ENCODE results near the gene ACSF2.

The ACSF2 gene

DNA sequence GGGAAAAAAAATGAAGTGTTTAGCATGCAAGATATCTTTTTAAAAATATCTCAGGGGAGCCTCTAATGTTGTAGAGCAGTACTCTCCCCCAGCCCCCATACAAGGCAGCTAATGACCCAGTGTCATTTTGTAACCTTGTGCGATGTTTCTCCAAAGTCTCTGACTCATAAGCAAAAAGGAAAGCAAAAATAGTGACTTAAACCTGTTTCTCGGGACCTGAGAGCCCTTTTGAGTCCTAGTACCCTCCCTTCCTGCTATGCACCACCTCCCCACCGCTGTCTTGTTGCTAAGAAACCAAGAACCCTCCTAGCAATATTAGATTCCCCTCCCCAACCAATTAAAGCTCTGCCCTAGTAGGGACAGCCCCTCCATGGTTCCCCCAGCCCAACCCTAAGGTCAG, 85.0 kb downstream of the ACSF2 start:
- FAIRE-seq: no peak
- peak; percentile 57 for DNase-seq (ENCODE audit: insufficient read length, low spot score)
- TF ChIP-seq POLR2A (IDR thresholded peaks at IDR 0.05; ENCODE audit: low read depth, low read length): no peak

GRCh38 chr17:50513495-50513894, 87.5 kb downstream of the ACSF2 start:
- DNase-seq (ENCODE audit: insufficient read length, low spot score) (no peak), FAIRE-seq (no peak)
- TF ChIP-seq POLR2A (IDR thresholded peaks at IDR 0.05; ENCODE audit: low read depth, low read length): no peak

- DNase-seq (ENCODE audit: insufficient read length, low spot score) (no peak), FAIRE-seq (no peak)
- no peak for TF ChIP-seq POLR2A (IDR thresholded peaks at IDR 0.05; ENCODE audit: low read depth, low read length)
These were observed 88.4 kb downstream of the ACSF2 start for GRCh38 chr17:50514388-50514787.

DNA sequence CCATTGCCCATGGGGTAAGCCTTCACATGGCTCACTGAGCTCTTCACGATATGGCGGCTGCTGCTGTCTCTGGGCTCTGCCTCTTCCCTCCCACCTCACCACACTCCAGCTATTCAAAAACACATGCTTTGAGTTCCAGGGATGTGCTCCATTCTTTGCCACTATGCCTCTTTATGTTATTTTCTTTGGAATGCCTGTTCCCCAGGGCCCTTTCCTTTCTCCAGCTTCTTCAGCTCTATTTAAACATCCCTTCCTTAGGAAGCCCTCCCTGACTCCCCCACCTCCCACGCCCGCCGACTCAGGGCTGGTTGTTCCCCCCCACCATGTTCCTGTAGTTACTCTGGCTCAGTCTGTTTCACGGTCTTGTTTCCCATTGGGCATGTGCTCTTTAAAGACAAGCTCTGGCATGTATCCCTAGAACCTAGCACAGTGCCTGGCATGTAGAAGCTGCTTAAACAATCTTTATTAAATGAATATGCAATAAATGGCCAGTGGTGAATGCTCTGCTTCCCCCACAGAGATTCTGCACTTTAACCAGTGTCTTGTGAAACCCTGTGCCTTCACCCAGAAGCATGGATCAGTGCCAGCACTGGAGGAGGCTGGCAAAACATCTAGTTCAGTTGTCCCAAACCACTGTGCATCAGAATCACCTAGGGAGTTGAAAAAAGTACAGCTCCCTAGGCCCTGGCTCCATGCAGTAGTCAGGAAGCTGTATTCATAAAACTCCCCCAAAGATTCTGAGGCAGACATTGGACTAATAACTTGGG, 89.1 kb downstream of the ACSF2 start:
- DNase-seq (ENCODE audit: insufficient read length, low spot score) (no peak), FAIRE-seq (no peak)
- no peak for TF ChIP-seq POLR2A (IDR thresholded peaks at IDR 0.05; ENCODE audit: low read depth, low read length)

DNA sequence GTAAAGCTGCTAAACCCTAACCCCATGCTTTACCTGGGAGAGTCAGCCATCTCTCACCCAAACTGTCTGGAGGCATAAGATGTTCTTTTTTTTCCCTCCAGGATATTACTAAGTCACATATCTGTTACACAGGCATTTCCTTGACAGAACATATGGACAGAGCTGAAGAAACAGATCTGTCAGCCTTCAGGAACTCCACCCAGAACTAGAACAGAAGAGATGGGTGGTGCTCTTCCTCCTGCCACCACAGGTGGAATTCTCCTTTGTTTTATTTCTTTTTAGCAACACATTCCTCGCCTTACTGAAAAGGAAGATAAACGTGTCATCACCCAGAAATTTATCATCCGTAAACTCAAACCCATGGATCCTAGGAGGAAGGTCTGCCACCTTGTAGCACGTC, 91.0 kb downstream of the ACSF2 start:
- no peak for TF ChIP-seq POLR2A (IDR thresholded peaks at IDR 0.05; ENCODE audit: low read depth, low read length)
- DNase-seq (ENCODE audit: insufficient read length, low spot score) (no peak), FAIRE-seq (no peak)

DNA sequence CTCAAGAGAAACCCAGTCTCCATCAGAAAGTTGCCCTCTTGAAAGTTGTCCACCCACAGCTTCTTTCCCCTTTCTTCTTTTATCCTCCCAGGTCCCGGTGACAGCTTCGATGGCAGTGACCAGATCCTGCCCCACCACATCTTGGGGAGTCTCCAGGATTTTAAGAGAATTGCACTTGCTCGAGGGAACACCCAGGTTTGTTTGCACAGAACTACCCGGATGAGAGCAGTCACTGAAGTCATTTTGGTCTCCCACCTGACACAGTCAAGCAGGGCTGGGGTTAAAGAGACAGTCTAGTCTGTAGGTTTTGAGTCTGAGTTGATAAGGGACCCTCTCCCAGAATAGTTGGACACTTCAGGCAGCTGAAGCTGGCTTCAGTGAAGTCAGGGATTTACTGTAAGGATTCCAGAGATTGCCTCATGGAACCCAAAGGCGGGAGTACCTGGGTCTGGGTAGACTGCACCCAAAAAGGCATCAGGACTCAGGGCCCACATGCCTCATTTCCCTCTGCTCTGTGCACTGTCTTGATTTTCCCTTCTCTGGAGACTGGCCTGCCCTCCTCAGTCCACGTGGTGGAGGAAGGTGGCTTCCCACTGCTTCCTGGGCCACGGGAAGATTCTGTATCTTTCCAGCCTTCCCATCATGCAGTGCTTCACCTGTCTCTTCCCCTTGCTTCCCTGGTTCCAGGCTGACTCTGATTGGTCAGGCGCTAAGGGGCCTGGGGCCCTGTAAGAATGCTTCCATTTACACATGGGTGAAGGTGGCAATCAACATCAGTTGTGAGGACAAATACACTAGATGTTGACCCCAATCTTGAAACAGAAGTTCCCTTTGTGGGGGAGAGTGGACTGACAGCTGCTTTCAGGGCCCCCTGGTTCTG, 91.7 kb downstream of the ACSF2 start:
- DNase-seq (ENCODE audit: insufficient read length, low spot score) (no peak), FAIRE-seq (no peak)
- no peak for TF ChIP-seq POLR2A (IDR thresholded peaks at IDR 0.05; ENCODE audit: low read depth, low read length)

GRCh38 chr17:50518384-50519023, 92.5 kb downstream of the ACSF2 start:
- FAIRE-seq (no peak), DNase-seq (ENCODE audit: insufficient read length, low spot score) (no peak)
- no peak for TF ChIP-seq POLR2A (IDR thresholded peaks at IDR 0.05; ENCODE audit: low read depth, low read length)

DNA sequence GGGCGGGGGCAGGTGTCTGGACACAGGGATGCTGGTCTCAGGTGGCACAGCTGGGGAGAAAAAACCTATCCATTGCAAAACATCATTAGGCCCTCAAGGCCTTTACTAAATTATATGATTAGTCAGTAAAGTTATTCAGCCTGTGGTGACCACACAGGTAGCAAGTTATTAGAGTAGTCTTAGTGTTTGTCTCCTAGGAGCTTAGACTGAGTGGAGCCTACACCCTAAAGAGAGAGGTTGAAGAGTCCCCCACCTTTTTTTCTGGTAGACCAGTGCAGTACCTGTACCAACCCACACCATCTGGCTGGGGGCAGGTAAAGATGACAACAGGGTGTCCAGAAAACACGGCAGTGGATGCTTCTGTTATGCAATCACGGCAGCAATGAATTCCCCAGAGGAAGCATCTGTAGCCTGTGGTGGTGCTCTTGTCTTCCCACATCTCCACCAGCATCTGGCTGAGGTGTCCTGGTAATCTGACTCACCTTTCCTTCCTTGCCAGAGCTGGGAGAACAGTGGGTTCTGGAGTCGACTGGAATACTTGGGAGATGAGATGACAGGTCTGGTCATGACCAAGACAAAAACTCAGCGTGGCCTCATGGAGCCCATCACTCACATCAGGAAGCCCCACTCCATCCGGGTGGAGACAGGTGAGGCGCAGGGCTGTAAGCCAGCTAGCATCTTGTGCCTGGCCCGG, 93.3 kb downstream of the ACSF2 start:
- DNase-seq (ENCODE audit: insufficient read length, low spot score) (no peak), FAIRE-seq (no peak)
- no peak for TF ChIP-seq POLR2A (IDR thresholded peaks at IDR 0.05; ENCODE audit: low read depth, low read length)

GRCh38 chr17:50520483-50520882, 94.5 kb downstream of the ACSF2 start:
- DNase-seq (ENCODE audit: insufficient read length, low spot score): no peak
- FAIRE-seq: no peak
- TF ChIP-seq POLR2A (IDR thresholded peaks at IDR 0.05; ENCODE audit: low read depth, low read length): no peak

GRCh38 chr17:50521514-50521913, 95.5 kb downstream of the ACSF2 start:
- FAIRE-seq (no peak), DNase-seq (ENCODE audit: insufficient read length, low spot score) (no peak)
- no peak for TF ChIP-seq POLR2A (IDR thresholded peaks at IDR 0.05; ENCODE audit: low read depth, low read length)

GRCh38 chr17:50522766-50523165, 96.7 kb downstream of the ACSF2 start:
- FAIRE-seq: no peak
- no peak for TF ChIP-seq POLR2A (IDR thresholded peaks at IDR 0.05; ENCODE audit: low read depth, low read length)
- no peak for DNase-seq (ENCODE audit: insufficient read length, low spot score)

- no peak for TF ChIP-seq POLR2A (IDR thresholded peaks at IDR 0.05; ENCODE audit: low read depth, low read length)
- no peak for FAIRE-seq
- no peak for DNase-seq (ENCODE audit: insufficient read length, low spot score)
These were observed 97.2 kb downstream of the ACSF2 start for GRCh38 chr17:50523208-50523607.

All from H54 (cell line).